Keratinocyte (primary cell): ENCODE data around the gene SSH2. TPM values are rescaled to one million over a fixed set of nuclear protein-coding genes. Genes with fewer than 3 reads are reported as not detected.

Experiments used
- DNase-seq: peaks from one replicate; pipeline ENCODE4 v3.0.0-alpha.2; 2011; ENCODE audit warnings: low read depth, missing footprints, low spot score
- FAIRE-seq: peaks from 2 replicates; lab custom pipeline; 2011; peaks lifted over from hg19 to GRCh38; lab: Jason Lieb, UNC
- H2AFZ ChIP-seq: 2 replicates; pipeline ENCODE4 v1.6.0; 2012; ENCODE audit warnings: low read length, control low read depth, inconsistent platforms; ENCODE audit not compliant: control insufficient read depth
- H3K27ac ChIP-seq: 2 replicates; pipeline ENCODE4 v1.5.1; 2011; ENCODE audit warnings: low read length; ENCODE audit not compliant: control insufficient read depth, insufficient read depth
- H3K27me3 ChIP-seq: 3 replicates; pipeline ENCODE4 v1.6.0; 2011; ENCODE audit warnings: low read length; ENCODE audit not compliant: control insufficient read depth, insufficient read depth; ENCODE audit errors: extremely low read depth
- H3K36me3 ChIP-seq, 2 experiments: 2 replicates in 1 of 2; 3 replicates in 1 of 2; pipeline ENCODE4 v1.5.1; 2011; ENCODE audit warnings: low read length in 2 of 2, mild to moderate bottlenecking in 1 of 2; ENCODE audit not compliant: control insufficient read depth in 2 of 2, insufficient read depth in 2 of 2; ENCODE audit errors: extremely low read depth in 1 of 2
- H3K4me1 ChIP-seq: 3 replicates; pipeline ENCODE4 v1.5.1; 2011; ENCODE audit warnings: low read length; ENCODE audit not compliant: control insufficient read depth, insufficient read depth; ENCODE audit errors: extremely low read depth
- H3K4me2 ChIP-seq: 3 replicates; pipeline ENCODE4 v1.6.0; 2011; ENCODE audit warnings: low read depth, low read length; ENCODE audit not compliant: control insufficient read depth, insufficient read depth; ENCODE audit errors: extremely low read depth
- H3K4me3 ChIP-seq, 3 experiments: fragments of 200-600 bp in 1 of 3; sonication (generic) in 1 of 3; 2 replicates in 2 of 3; 3 replicates in 1 of 3; pipeline ENCODE4 v1.5.1; 2011 to 2016; ENCODE audit warnings: low read length in 3 of 3, mild to moderate bottlenecking in 3 of 3, control low read depth in 2 of 3, inconsistent platforms in 1 of 3, low read depth in 1 of 3, mixed read lengths in 1 of 3, mixed run types in 1 of 3, moderate library complexity in 1 of 3; ENCODE audit not compliant: control insufficient read depth in 2 of 3, insufficient read depth in 2 of 3; ENCODE audit errors: extremely low read depth in 1 of 3
- H3K79me2 ChIP-seq: 2 replicates; pipeline ENCODE4 v1.6.0; 2012; ENCODE audit warnings: low read length; ENCODE audit not compliant: control insufficient read depth, insufficient read depth
- H3K9ac ChIP-seq: 3 replicates; pipeline ENCODE4 v1.6.0; 2011; ENCODE audit warnings: low read length; ENCODE audit not compliant: control insufficient read depth, insufficient read depth; ENCODE audit errors: extremely low read depth
- H3K9me1 ChIP-seq: 3 replicates; pipeline ENCODE4 v1.6.0; 2011; ENCODE audit warnings: low read length; ENCODE audit not compliant: control insufficient read depth, insufficient read depth; ENCODE audit errors: extremely low read depth
- H3K9me3 ChIP-seq: 2 replicates; pipeline ENCODE4 v1.5.1; 2012; ENCODE audit warnings: low read depth, low read length; ENCODE audit not compliant: control insufficient read depth
- H4K20me1 ChIP-seq: 3 replicates; pipeline ENCODE4 v1.6.0; 2011; ENCODE audit warnings: low read length; ENCODE audit not compliant: control insufficient read depth, insufficient read depth; ENCODE audit errors: extremely low read depth
- EZH2 ChIP-seq: IDR thresholded peaks from one replicate; pipeline ENCODE4 v1.6.1; 2012; ENCODE audit warnings: inconsistent platforms, mild to moderate bottlenecking, low read length, moderate library complexity
- dilution Hi-C: fragments of 300-500 bp; cut with MboI; formaldehyde crosslinking; loops from one replicate; pipeline ENCODE4 v1.7.0; 2020; ENCODE audit warnings: low sequenced_read_pairs; ENCODE audit not compliant: extremely low pct_ligation_motif_present
- polyA plus RNA-seq, 5 experiments: library from polyadenylated mRNA; depleted of rRNA in 3 of 5; stranded (reverse) in 3 of 5; stranded (forward) in 1 of 5; unstranded in 1 of 5; fragments of >200 nt; gene quantifications; 1 replicate in 1 of 5; 2 replicates in 3 of 5; 3 replicates in 1 of 5; pipeline versions ENCODE4 v1.2.1 to v1.2.3, GENCODE V29; 2011 to 2012; ENCODE audit warnings: missing spikeins in 2 of 5, low read depth in 1 of 5, low replicate concordance in 1 of 5
- TF ChIP-seq, protein P1 (sequence below), 3 experiments: IDR thresholded peaks in 1 of 3; conservative IDR thresholded peaks in 1 of 3; optimal IDR thresholded peaks in 1 of 3; 2 replicates in 2 of 3; 3 replicates in 1 of 3; pipeline versions ENCODE3 to v1.5.1; 2011; ENCODE audit warnings: low read length in 3 of 3, mild to moderate bottlenecking in 3 of 3, moderate library complexity in 2 of 3, control low read depth in 1 of 3, inconsistent platforms in 1 of 3; ENCODE audit not compliant: insufficient read depth in 2 of 3; ENCODE audit errors: extremely low read depth in 1 of 3

Gene SSH2
- polyA plus RNA-seq, 1 donor (not counting 4 experiments of a cell fraction or from before 2014, with no cell fraction given): 13.9 TPM

DNA sequence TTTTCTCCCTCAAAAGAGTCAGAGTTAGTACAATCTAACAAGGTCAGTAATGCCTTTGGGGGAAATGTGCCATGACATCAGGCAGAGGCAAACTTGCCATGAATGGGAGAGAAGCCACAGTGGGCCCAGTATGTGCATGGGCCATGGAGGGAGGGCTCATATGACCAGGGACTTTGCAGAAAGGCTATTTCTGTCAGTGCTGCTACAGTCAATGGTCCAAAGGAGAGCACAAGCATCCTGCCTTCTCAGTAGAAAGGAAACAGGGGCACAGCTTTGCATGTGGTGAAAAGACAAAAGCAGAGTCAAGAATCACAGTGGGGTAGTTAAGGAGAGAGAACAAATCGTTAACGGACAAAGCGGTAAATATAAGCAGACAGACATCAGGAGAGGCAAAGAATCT is 296.1 kb downstream of the SSH2 start:
- no peak overlapping the region for H3K9ac ChIP-seq
- peaks cover 14 to 20% of the 10 kb centered on the region in 2 experiments for H3K36me3 ChIP-seq
- H2AFZ ChIP-seq: no peak overlapping the region
- dilution Hi-C loops: no loop called here
- H4K20me1 ChIP-seq: no peaks in the 10 kb centered on the region
- H3K4me2 ChIP-seq: no peak overlapping the region
- H3K4me3 ChIP-seq: no peak overlapping the region
- TF ChIP-seq, protein P1, sequence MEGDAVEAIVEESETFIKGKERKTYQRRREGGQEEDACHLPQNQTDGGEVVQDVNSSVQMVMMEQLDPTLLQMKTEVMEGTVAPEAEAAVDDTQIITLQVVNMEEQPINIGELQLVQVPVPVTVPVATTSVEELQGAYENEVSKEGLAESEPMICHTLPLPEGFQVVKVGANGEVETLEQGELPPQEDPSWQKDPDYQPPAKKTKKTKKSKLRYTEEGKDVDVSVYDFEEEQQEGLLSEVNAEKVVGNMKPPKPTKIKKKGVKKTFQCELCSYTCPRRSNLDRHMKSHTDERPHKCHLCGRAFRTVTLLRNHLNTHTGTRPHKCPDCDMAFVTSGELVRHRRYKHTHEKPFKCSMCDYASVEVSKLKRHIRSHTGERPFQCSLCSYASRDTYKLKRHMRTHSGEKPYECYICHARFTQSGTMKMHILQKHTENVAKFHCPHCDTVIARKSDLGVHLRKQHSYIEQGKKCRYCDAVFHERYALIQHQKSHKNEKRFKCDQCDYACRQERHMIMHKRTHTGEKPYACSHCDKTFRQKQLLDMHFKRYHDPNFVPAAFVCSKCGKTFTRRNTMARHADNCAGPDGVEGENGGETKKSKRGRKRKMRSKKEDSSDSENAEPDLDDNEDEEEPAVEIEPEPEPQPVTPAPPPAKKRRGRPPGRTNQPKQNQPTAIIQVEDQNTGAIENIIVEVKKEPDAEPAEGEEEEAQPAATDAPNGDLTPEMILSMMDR (optimal IDR thresholded peaks at IDR 0.05 in 1 of 3, IDR thresholded peaks at IDR 0.05 in 1 of 3, conservative IDR thresholded peaks at IDR 0.05 in 1 of 3; ENCODE audit: extremely low read depth in 1 of 3, insufficient read depth in 2 of 3, low read length in 3 of 3): no peak
- no peak for TF ChIP-seq EZH2
- H3K79me2 ChIP-seq: no peaks in the 10 kb centered on the region
- no peak overlapping the region for H3K27ac ChIP-seq
- DNase-seq: no peak
- H3K9me3 ChIP-seq: no peaks in the 10 kb centered on the region
- peaks cover 3% of the 10 kb centered on the region for H3K4me1 ChIP-seq
- no peak for FAIRE-seq
- H3K27me3 ChIP-seq: no peaks in the 10 kb centered on the region
- no peaks in the 10 kb centered on the region for H3K9me1 ChIP-seq

DNA sequence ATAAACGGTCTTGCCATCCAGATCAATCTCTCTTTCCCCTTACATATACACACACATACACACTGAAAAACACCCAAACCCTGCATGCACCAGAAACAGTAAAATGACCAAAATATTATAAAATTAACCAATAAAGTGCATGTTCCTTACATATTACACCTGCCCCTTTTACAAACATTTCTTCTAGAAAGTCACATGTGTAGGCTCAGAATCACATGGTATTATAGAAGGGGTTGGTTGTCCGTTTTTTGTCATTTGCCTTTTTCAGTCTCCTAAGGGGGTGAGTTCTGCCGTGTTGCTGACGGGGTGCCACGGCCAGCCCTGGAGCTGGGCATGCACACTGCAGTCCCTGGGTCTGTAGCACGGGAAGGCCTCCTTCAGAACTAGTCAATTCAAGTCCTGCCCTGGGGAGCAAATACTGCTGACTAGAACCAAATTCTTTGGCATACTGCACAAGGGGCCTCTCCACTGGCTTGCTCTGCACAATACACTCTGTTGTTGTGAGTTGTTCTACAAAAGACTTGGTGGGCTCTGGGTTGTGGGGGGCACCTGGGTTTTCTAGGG is 299.3 kb downstream of the SSH2 start:
- no peak overlapping the region for H3K4me3 ChIP-seq
- TF ChIP-seq, protein P1 (optimal IDR thresholded peaks at IDR 0.05 in 1 of 3, IDR thresholded peaks at IDR 0.05 in 1 of 3, conservative IDR thresholded peaks at IDR 0.05 in 1 of 3; ENCODE audit: extremely low read depth in 1 of 3, insufficient read depth in 2 of 3, low read length in 3 of 3): no peak
- no peak for TF ChIP-seq EZH2
- dilution Hi-C loops: no loop called here
- H3K4me2 ChIP-seq: no peak overlapping the region
- no peaks in the 10 kb centered on the region for H3K27me3 ChIP-seq
- no peak overlapping the region for H2AFZ ChIP-seq
- H3K9me3 ChIP-seq: no peaks in the 10 kb centered on the region
- peaks cover 9 to 14% of the 10 kb centered on the region in 2 experiments for H3K36me3 ChIP-seq
- H3K9me1 ChIP-seq: no peaks in the 10 kb centered on the region
- DNase-seq (no peak), FAIRE-seq (no peak)
- no peak overlapping the region for H3K27ac ChIP-seq
- no peaks in the 10 kb centered on the region for H3K79me2 ChIP-seq
- no peak overlapping the region for H3K9ac ChIP-seq
- peaks cover 3% of the 10 kb centered on the region for H3K4me1 ChIP-seq
- no peaks in the 10 kb centered on the region for H4K20me1 ChIP-seq
